Esophagus muscularis mucosa (tissue), 4 donors: ENCODE results near the gene NRXN3. TPM values are rescaled to one million over a fixed set of nuclear protein-coding genes. Genes with fewer than 3 reads are reported as not detected.

Source experiments
- DNase-seq: peaks from one replicate; pipeline ENCODE4 v3.0.0-alpha.2; 2017; ENCODE audit errors: extremely low spot score
- H3K27ac ChIP-seq, 4 donors: fragments of 200-600 bp; sonication (generic); replicated peaks in 1 of 4; 1 replicate in 3 of 4; 2 replicates in 1 of 4; pipeline ENCODE4 v1.5.1; 2016 to 2019; ENCODE audit warnings: mild to moderate bottlenecking in 1 of 4
- H3K27me3 ChIP-seq, 4 donors: fragments of 200-600 bp; sonication (generic); one replicate each; pipeline versions ENCODE4 v1.5.1 to v1.6.0; 2016 to 2019
- H3K36me3 ChIP-seq, 4 donors: fragments of 200-600 bp; sonication (generic); one replicate each; pipeline ENCODE4 v1.5.1; 2016 to 2019
- H3K4me1 ChIP-seq, 4 donors: fragments of 200-600 bp; sonication (generic); one replicate each; pipeline ENCODE4 v1.5.1; 2016 to 2019
- H3K4me3 ChIP-seq, 4 donors: fragments of 200-600 bp; sonication (generic); 1 replicate in 2 of 4; 2 replicates in 2 of 4; pipeline ENCODE4 v1.5.1; 2016 to 2019; ENCODE audit warnings: mild to moderate bottlenecking in 4 of 4, moderate library complexity in 1 of 4
- H3K9me3 ChIP-seq, 4 donors: fragments of 200-600 bp; sonication (generic); 1 replicate in 3 of 4; 2 replicates in 1 of 4; pipeline ENCODE4 v1.5.1; 2016 to 2019
- CTCF ChIP-seq, 3 experiments: fragments of 200-600 bp in 2 of 3; fragments of 450-650 bp in 1 of 3; sonication (generic) in 2 of 3; IDR thresholded peaks; one replicate each; pipeline ENCODE4 v1.5.1; 2017 to 2019; ENCODE audit warnings: antibody characterized with exemption in 3 of 3, mild to moderate bottlenecking in 2 of 3, moderate library complexity in 1 of 3
- EP300 ChIP-seq: sonication (generic); formaldehyde crosslinking; IDR thresholded peaks from one replicate; pipeline ENCODE4 v1.6.1; 2017; ENCODE audit warnings: antibody characterized with exemption
- POLR2A ChIP-seq: fragments of 450-650 bp; IDR thresholded peaks from one replicate; pipeline ENCODE4 v1.6.1; 2017; ENCODE audit warnings: antibody characterized with exemption, moderate library complexity, mild to moderate bottlenecking, low read depth
- POLR2AphosphoS5 ChIP-seq, 2 donors: sonication (generic); formaldehyde crosslinking; IDR thresholded peaks; one replicate each; pipeline ENCODE4 v1.6.1; 2017; ENCODE audit warnings: antibody characterized with exemption in 2 of 2
- WGBS: methylation state at CpG from one replicate; pipeline ENCODE4 v1.1.5; 2018; 5-methylcytosine and 5-hydroxymethylcytosine counted together
- intact Hi-C: fragments of 100-400 bp; cut with DNase I; formaldehyde crosslinking; loops from one replicate; pipeline ENCODE4 v1.15.1; 2023
- total RNA-seq, 4 donors: library from RNA; depleted of rRNA; stranded (reverse); fragments of >200 nt; gene quantifications; one replicate each; pipeline versions ENCODE4 v1.1.0 to v1.2.1, GENCODE V29; 2016

NRXN3 gene
- total RNA-seq, 4 donors from 2014 or later, result 71.1 to 159 (median 122) TPM

- Histone ChIP-seq H3K4me3 (no peak overlapping the region), H3K27me3 (no peaks in the 10 kb centered on the region), H3K27ac (no peak overlapping the region), H3K4me1 (no peaks in the 10 kb centered on the region), H3K9me3 (no peaks in the 10 kb centered on the region), H3K36me3 (no peaks in the 10 kb centered on the region)
- DNase-seq, result no peak
- 83% methylated on average over 4 of the region's 4 CpGs for WGBS
- intact Hi-C loops, result no loop called here
- TF ChIP-seq EP300 (no peak), CTCF (IDR thresholded peaks at IDR 0.05) (no peak), POLR2AphosphoS5 (IDR thresholded peaks at IDR 0.05) (no peak)
Observed at GRCh38 chr14:78358591-78358990, 188.4 kb downstream of the NRXN3 start.

GRCh38 chr14:78359581-78359980, 189.4 kb downstream of the NRXN3 start:
- no peak overlapping the region for H3K4me3 ChIP-seq
- intact Hi-C loops, result no loop called here
- H3K4me1 ChIP-seq, result no peaks in the 10 kb centered on the region
- DNase-seq, result no peak
- H3K36me3 ChIP-seq, result no peaks in the 10 kb centered on the region
- TF ChIP-seq EP300, result no peak
- no peak for TF ChIP-seq POLR2AphosphoS5 (IDR thresholded peaks at IDR 0.05)
- TF ChIP-seq POLR2A, result no peak
- TF ChIP-seq CTCF (IDR thresholded peaks at IDR 0.05), result no peak
- no peaks in the 10 kb centered on the region for H3K9me3 ChIP-seq
- H3K27ac ChIP-seq, result no peak overlapping the region
- no peaks in the 10 kb centered on the region for H3K27me3 ChIP-seq
- WGBS, result 84% methylated on average over 5 of the region's 5 CpGs

- TF ChIP-seq EP300 (no peak), CTCF (IDR thresholded peaks at IDR 0.05) (no peak), POLR2AphosphoS5 (IDR thresholded peaks at IDR 0.05) (no peak), POLR2A (no peak)
- DNase-seq, result no peak
- intact Hi-C loops, result no loop called here
Observed at GRCh38 chr14:78363008-78363407, 192.8 kb downstream of the NRXN3 start.

GRCh38 chr14:78367355-78367754, 197.2 kb downstream of the NRXN3 start:
- no peak for TF ChIP-seq POLR2AphosphoS5 (IDR thresholded peaks at IDR 0.05)
- no peak for TF ChIP-seq CTCF (IDR thresholded peaks at IDR 0.05)
- TF ChIP-seq EP300, result no peak
- TF ChIP-seq POLR2A, result no peak
- Histone ChIP-seq H3K36me3 (no peaks in the 10 kb centered on the region), H3K9me3 (no peaks in the 10 kb centered on the region), H3K4me3 (no peak overlapping the region), H3K4me1 (no peaks in the 10 kb centered on the region), H3K27me3 (no peaks in the 10 kb centered on the region), H3K27ac (no peak overlapping the region)
- intact Hi-C loops, result no loop called here
- no peak for DNase-seq

More at GRCh38 chr14:78363008-78363407, 192.8 kb downstream of the NRXN3 start:
- Histone ChIP-seq H3K4me1 (no peaks in the 10 kb centered on the region), H3K27me3 (no peaks in the 10 kb centered on the region), H3K9me3 (no peaks in the 10 kb centered on the region), H3K4me3 (no peak overlapping the region), H3K36me3 (no peaks in the 10 kb centered on the region), H3K27ac (no peak overlapping the region)
- 76% methylated on average over 4 of the region's 4 CpGs for WGBS

GRCh38 chr14:78383060-78383459, 212.9 kb downstream of the NRXN3 start:
- H3K9me3 ChIP-seq, result no peaks in the 10 kb centered on the region
- H3K27me3 ChIP-seq, result no peaks in the 10 kb centered on the region
- no peak for TF ChIP-seq POLR2AphosphoS5 (IDR thresholded peaks at IDR 0.05)
- TF ChIP-seq POLR2A, result no peak
- TF ChIP-seq EP300, result no peak
- no peak for TF ChIP-seq CTCF (IDR thresholded peaks at IDR 0.05)
- H3K27ac ChIP-seq, result no peak overlapping the region
- DNase-seq, result no peak
- no peak overlapping the region for H3K4me3 ChIP-seq
- H3K4me1 ChIP-seq, result no peaks in the 10 kb centered on the region
- WGBS, result 55% methylated on average over 3 of the region's 3 CpGs
- intact Hi-C loops, result no loop called here
- H3K36me3 ChIP-seq, result no peaks in the 10 kb centered on the region
